GM10248 (cell line): ENCODE measurements around the gene WNT8A.
A peak's percentile ranks its signal among the peaks of the same experiment; 100 is the strongest.
"Not testable (repeated sequence)": the region's sequence is repeated elsewhere in the genome, so short reads cannot be mapped to it uniquely, and the experiment has no call there.

Experiments used
- CTCF ChIA-PET: fragments of 300-600 bp; sonication (Branson Sonifier 250); formaldehyde crosslinking; extraction: SDS; loops from one replicate; lab custom pipeline; 2021; ENCODE audit warnings: antibody characterized with exemption; lab: Yijun Ruan, JAX
- POLR2A ChIA-PET: fragments of 350-650 bp; sonication (Branson Sonifier 250); formaldehyde crosslinking; extraction: SDS; loops from one replicate; lab custom pipeline; 2020; ENCODE audit warnings: antibody characterized with exemption; lab: Yijun Ruan, JAX
- DNase-seq: peaks from one replicate; pipeline ENCODE4 v3.0.0; 2012; ENCODE audit errors: extremely low spot score
- CTCF ChIP-seq: IDR thresholded peaks from 2 replicates; pipeline ENCODE4 v1.5.1; 2012; ENCODE audit warnings: mild to moderate bottlenecking, low read depth; ENCODE audit errors: extremely low read depth, missing control alignments, control extremely low read depth

Gene WNT8A, protein sequence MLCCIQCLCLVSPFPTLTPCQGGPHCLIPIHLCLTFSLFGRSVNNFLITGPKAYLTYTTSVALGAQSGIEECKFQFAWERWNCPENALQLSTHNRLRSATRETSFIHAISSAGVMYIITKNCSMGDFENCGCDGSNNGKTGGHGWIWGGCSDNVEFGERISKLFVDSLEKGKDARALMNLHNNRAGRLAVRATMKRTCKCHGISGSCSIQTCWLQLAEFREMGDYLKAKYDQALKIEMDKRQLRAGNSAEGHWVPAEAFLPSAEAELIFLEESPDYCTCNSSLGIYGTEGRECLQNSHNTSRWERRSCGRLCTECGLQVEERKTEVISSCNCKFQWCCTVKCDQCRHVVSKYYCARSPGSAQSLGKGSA

DNA sequence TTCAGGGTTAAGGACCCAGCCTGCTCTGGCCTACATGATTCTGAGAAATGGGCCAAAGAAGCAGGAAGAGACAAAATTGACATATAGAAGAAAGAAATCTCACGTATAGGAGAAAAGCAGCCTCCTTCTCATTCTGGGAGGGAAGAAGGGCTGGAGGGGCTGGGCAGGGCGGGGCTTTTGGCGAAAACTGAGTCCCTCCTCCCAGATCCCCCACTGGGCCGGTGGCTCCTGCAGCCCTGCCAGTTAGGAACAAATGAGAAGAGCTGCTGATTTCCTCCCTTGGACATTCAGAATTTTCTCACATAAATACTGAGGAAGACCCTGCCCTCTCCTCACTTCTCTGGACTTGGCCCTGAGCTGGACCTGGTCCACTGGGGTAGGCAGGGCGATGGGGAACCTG is at the start of gene WNT8A:
WNT8A (plus strand) TSS at position 332 of the 400 bp plus-strand sequence. CDS start 95 bp downstream, outside the sequence.
- TF ChIP-seq CTCF = no peak
- ChIA-PET CTCF (interaction anchor here (2.0 to 10.4 kb wide), 5 partner anchors 8 to 48 kb away, joined by 8 to 130 read pairs (median 12); no protein-coding TSS in a partner anchor), POLR2A (interaction anchor here (0.6 kb wide), 1 partner anchor 15 kb away, joined by 5 read pairs; no protein-coding TSS in a partner anchor)
- no peak for DNase-seq

DNA sequence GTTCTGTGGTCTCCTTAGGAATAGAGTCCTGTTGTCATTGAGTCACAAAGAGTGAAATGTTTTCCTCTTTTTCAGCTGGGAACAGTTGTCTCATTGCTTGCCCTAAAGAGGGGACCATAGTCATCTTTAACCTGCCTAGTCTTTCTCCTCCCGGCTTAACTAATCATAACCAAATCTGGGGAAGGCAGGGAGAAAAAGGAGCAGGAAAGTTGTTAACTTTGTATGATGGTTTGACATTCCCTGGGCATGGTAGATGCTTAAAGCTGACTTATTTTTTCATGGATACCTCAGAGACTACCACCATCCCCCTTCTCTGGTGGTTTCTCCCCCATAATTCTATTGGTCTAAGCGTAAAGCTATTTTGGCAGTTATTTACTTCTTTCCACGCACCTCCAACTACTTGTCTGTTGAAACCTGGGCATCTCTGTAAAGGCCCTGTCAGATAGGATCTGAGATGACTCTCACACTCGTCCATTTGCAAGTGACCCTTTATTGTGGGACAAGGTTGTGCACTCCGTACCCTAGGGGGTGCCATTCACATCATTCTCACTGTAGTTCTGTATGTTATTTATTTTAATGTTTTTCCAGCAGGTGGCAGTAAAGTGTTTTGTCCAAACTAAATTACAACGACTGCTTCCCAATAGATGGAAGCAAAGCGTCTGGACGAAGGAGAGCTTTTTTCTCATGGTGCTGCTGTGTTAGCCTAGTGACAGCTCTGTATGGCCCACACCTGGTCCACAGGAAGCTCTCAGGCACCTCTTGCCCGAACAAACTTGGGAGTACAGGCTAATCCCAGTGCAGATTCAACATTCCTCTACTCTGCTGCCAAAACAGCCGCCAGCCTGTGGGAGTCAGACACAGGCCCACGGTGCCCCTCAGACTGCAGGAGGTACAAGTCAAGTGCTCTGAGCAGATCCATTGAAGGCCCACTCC is 48.0 kb upstream of the WNT8A start:
- CTCF ChIA-PET = interaction anchor here (0.6 to 7.9 kb wide), 44 partner anchors 9 to 464 kb away, joined by 3 to 165 read pairs (median 4); partner anchors contain the start of genes NME5, PKD2L2 and WNT8A
- TF ChIP-seq CTCF = peak; percentile 93
- DNase-seq = peak; percentile 56
- POLR2A ChIA-PET = no interaction called here

- POLR2A ChIA-PET = no interaction called here
- CTCF ChIA-PET = interaction anchor here (0.9 to 7.9 kb wide), 11 partner anchors 10 to 259 kb away, joined by 4 to 165 read pairs (median 23); partner anchors contain the start of gene WNT8A
- TF ChIP-seq CTCF = no peak
- DNase-seq = no peak
Observed at GRCh38 chr5:138037271-138037670, 46.6 kb upstream of the WNT8A start.

DNA sequence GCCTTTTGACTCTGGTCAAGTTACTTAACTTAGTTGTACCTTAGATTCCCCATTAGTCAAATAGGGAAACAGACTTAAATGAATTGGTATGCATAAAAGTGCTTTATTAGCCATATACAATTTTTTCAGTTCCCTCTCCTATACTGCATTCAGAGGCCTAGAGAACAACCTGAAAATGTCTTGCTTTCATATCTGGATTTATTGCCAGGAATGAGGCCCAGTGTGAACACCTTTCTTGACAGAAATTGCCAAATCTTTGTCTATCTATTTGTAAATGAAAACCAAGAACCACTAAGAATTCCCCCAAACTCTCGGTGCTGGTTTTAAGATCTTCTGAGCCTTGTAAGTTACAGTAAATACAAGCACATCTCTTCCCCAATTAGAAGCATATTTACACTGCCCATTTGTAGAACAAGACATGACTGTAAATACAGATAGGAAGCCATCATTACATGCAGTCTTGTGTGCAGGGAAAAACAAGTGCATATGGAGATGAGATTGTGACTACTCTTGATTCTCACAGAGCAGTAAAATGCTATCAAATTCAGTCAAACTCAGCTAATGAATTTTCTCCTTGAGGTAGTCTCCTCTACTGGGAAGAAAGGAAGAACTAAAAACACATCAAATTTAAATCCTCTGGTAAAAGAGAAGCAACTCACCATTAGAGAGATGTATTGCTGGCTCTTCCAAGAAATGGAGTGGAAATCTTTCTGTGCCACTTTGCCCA is 45.8 kb upstream of the WNT8A start:
- POLR2A ChIA-PET = no interaction called here
- CTCF ChIA-PET = interaction anchor here (0.9 to 7.9 kb wide), 17 partner anchors 9 to 259 kb away, joined by 3 to 165 read pairs (median 16); partner anchors contain the start of gene WNT8A
- DNase-seq = no peak
- TF ChIP-seq CTCF = no peak

- CTCF ChIA-PET = interaction anchor here (0.8 to 7.9 kb wide), 13 partner anchors 8 to 404 kb away, joined by 3 to 68 read pairs (median 4); no protein-coding TSS in a partner anchor
- TF ChIP-seq CTCF = no peak
- POLR2A ChIA-PET = interaction anchor here (0.7 kb wide), 1 partner anchor 279 kb away, joined by 3 read pairs; no protein-coding TSS in a partner anchor
- no peak for DNase-seq
Observed at GRCh38 chr5:138038826-138039225, 45.0 kb upstream of the WNT8A start.

DNA sequence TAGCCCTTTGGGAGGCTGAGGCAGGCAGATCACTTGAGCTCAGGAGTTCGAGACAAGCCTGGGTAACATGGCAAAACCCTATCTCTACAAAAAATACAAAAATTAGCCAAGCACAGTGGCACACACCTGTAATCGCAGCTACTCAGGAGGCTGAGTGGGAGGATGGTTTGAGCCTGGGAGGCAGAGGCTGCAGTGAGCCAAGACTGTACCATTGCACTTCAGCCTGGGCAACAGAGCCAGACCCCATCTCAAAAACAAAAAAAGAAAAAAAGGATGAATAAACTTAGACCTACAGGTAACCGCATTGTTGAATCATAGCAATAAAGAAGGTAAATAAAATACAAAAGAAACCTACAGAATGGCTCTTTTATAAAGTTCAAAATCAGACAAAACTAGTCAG is 38.5 kb upstream of the WNT8A start:
- POLR2A ChIA-PET, DNase-seq: not testable (repeated sequence)
- CTCF ChIA-PET = interaction anchor here (0.9 to 7.6 kb wide), 4 partner anchors 9 to 52 kb away, joined by 3 to 68 read pairs (median 4); partner anchors contain the start of gene FAM13B
